IMR-90 (cell line): ENCODE data around the gene WDR90. TPM values are rescaled to one million over a fixed set of nuclear protein-coding genes. Genes with fewer than 3 reads are reported as not detected.
A peak's percentile ranks its signal among the peaks of the same experiment; 100 is the strongest.

Experiments
- ATAC-seq: fragments of 200-7000 bp; cut with Tn5 transposase; 2 replicates; pipeline ENCODE4 v1.9.1; 2020; ENCODE audit warnings: low read depth, mild to moderate bottlenecking, moderate library complexity
- BruUV-seq: library from RNA; stranded (reverse); fragments of 400-500 nt; replicated peaks from 2 replicates; lab custom pipeline; 2021; lab: Mats Ljungman, UMichigan
- CTCF ChIA-PET: fragments of 300-600 bp; formaldehyde crosslinking; extraction: SDS; loops from one replicate; lab custom pipeline; 2021; ENCODE audit warnings: antibody characterized with exemption; lab: Yijun Ruan, JAX
- POLR2A ChIA-PET: fragments of 300-600 bp; sonication (Branson Sonifier 250); formaldehyde crosslinking; loops from one replicate; lab custom pipeline; 2022; ENCODE audit warnings: antibody characterized with exemption; ENCODE audit not compliant: unreplicated experiment; lab: Charles Lee
- DNase-seq: peaks from one replicate; pipeline ENCODE4 v3.0.0; 2013
- H2AFZ ChIP-seq: replicated peaks from 2 replicates; pipeline ENCODE3; 2013; ENCODE audit warnings: low read length, mild to moderate bottlenecking; ENCODE audit not compliant: poor library complexity
- H2AK5ac ChIP-seq: 2 replicates; pipeline ENCODE4 v1.6.1; 2013; ENCODE audit warnings: low read depth, low read length, inconsistent platforms
- H2AK9ac ChIP-seq: replicated peaks from 2 replicates; pipeline ENCODE3; 2013; ENCODE audit warnings: mild to moderate bottlenecking, low read depth, low read length, moderate library complexity; ENCODE audit not compliant: poor library complexity
- H2BK120ac ChIP-seq: 2 replicates; pipeline ENCODE4 v1.6.1; 2013; ENCODE audit warnings: low read depth, low read length, inconsistent platforms
- H2BK15ac ChIP-seq: 3 replicates; pipeline ENCODE4 v1.6.1; 2013; ENCODE audit warnings: low read depth, low read length, inconsistent platforms
- H2BK20ac ChIP-seq: 2 replicates; pipeline ENCODE4 v1.6.1; 2013; ENCODE audit warnings: low read depth, mild to moderate bottlenecking, inconsistent platforms, low read length, moderate library complexity
- H2BK5ac ChIP-seq: 2 replicates; pipeline ENCODE4 v1.6.1; 2013; ENCODE audit warnings: mild to moderate bottlenecking, low read depth, low read length, inconsistent platforms; ENCODE audit not compliant: poor library complexity, severe bottlenecking
- H3K14ac ChIP-seq: replicated peaks from 2 replicates; pipeline ENCODE4 v1.6.1; 2013; ENCODE audit warnings: low read depth, low read length, inconsistent platforms
- H3K18ac ChIP-seq: 2 replicates; pipeline ENCODE4 v1.6.1; 2013; ENCODE audit warnings: low read depth, low read length, control low read depth
- H3K23ac ChIP-seq: 2 replicates; pipeline ENCODE4 v1.6.1; 2013; ENCODE audit warnings: low read depth, low read length, inconsistent platforms
- H3K27ac ChIP-seq: 2 replicates; pipeline ENCODE4 v1.5.1; 2013; ENCODE audit warnings: mild to moderate bottlenecking, control low read depth, low read length; ENCODE audit not compliant: insufficient read depth
- H3K27me3 ChIP-seq: 2 replicates; pipeline ENCODE4 v1.6.1; 2013; ENCODE audit warnings: low read length; ENCODE audit not compliant: control insufficient read depth, insufficient read depth
- H3K36me3 ChIP-seq: 2 replicates; pipeline ENCODE4 v1.6.1; 2013; ENCODE audit warnings: low read length, mixed read lengths; ENCODE audit not compliant: control insufficient read depth, insufficient read depth
- H3K4ac ChIP-seq: 2 replicates; pipeline ENCODE4 v1.6.1; 2013; ENCODE audit warnings: low read depth, low read length, inconsistent platforms
- H3K4me1 ChIP-seq: 2 replicates; pipeline ENCODE4 v1.6.1; 2013; ENCODE audit warnings: low read length, mixed read lengths; ENCODE audit not compliant: control insufficient read depth, insufficient read depth
- H3K4me2 ChIP-seq: 2 replicates; pipeline ENCODE4 v1.6.1; 2013; ENCODE audit warnings: low read depth, mild to moderate bottlenecking, control low read depth, low read length, moderate library complexity
- H3K4me3 ChIP-seq: 2 replicates; pipeline ENCODE4 v1.5.1; 2013; ENCODE audit warnings: low read depth, mild to moderate bottlenecking, control low read depth, low read length, moderate library complexity; ENCODE audit not compliant: insufficient read depth
- H3K56ac ChIP-seq: 2 replicates; pipeline ENCODE4 v1.6.1; 2013; ENCODE audit warnings: low read length, inconsistent platforms; ENCODE audit not compliant: insufficient read depth; ENCODE audit errors: extremely low read depth
- H3K79me1 ChIP-seq, 2 experiments: 2 replicates each; pipeline ENCODE4 v1.6.1; 2013; ENCODE audit warnings: low read length in 2 of 2, inconsistent platforms in 1 of 2, low read depth in 1 of 2
- H3K9ac ChIP-seq: 2 replicates; pipeline ENCODE4 v1.6.1; 2013; ENCODE audit warnings: low read depth, low read length, control low read depth
- H3K9me1 ChIP-seq: 2 replicates; pipeline ENCODE4 v1.6.1; 2013; ENCODE audit warnings: low read length, inconsistent platforms; ENCODE audit not compliant: insufficient read depth
- H3K9me3 ChIP-seq: 2 replicates; pipeline ENCODE4 v1.6.1; 2013; ENCODE audit warnings: low read length; ENCODE audit not compliant: control insufficient read depth, insufficient read depth
- H4K20me1 ChIP-seq: 2 replicates; pipeline ENCODE4 v1.6.1; 2013; ENCODE audit warnings: low read length, inconsistent platforms; ENCODE audit not compliant: insufficient read depth
- H4K5ac ChIP-seq: 2 replicates; pipeline ENCODE4 v1.6.1; 2013; ENCODE audit warnings: mild to moderate bottlenecking, low read depth, low read length, control low read depth
- H4K8ac ChIP-seq, 2 experiments: 2 replicates each; pipeline ENCODE4 v1.6.1; 2013; ENCODE audit warnings: low read depth in 2 of 2, low read length in 2 of 2, control low read depth in 1 of 2, inconsistent platforms in 1 of 2
- H4K91ac ChIP-seq: 2 replicates; pipeline ENCODE4 v1.6.1; 2013; ENCODE audit warnings: low read depth, low read length, inconsistent platforms; ENCODE audit not compliant: insufficient read depth
- BHLHE40 ChIP-seq: fragments of 150-350 bp; IDR thresholded peaks from 2 replicates; pipeline ENCODE4 v1.6.1; 2016; ENCODE audit warnings: mild to moderate bottlenecking, low read depth, low read length
- CEBPB ChIP-seq: IDR thresholded peaks from 2 replicates; pipeline ENCODE4 v1.6.1; 2012; ENCODE audit warnings: low read depth, low read length, improper control_type of control experiment
- CHD1 ChIP-seq: IDR thresholded peaks from 2 replicates; pipeline ENCODE4 v1.6.1; 2012; ENCODE audit warnings: low read depth, low read length, improper control_type of control experiment
- CTCF ChIP-seq: conservative IDR thresholded peaks from 2 replicates; pipeline ENCODE4 v1.5.1; 2012; ENCODE audit warnings: mild to moderate bottlenecking, low read depth, low read length, improper control_type of control experiment
- ELK1 ChIP-seq: fragments of 150-350 bp; IDR thresholded peaks from 2 replicates; pipeline ENCODE4 v1.6.1; 2016; ENCODE audit warnings: low read depth, mild to moderate bottlenecking, low read length, moderate library complexity, borderline replicate concordance
- FOS ChIP-seq: fragments of 150-350 bp; IDR thresholded peaks from 2 replicates; pipeline ENCODE4 v1.6.1; 2016; ENCODE audit warnings: low read depth, low read length
- MAFK ChIP-seq: IDR thresholded peaks from 2 replicates; pipeline ENCODE4 v1.6.1; 2012; ENCODE audit warnings: low read depth, low read length, improper control_type of control experiment
- MAZ ChIP-seq: IDR thresholded peaks from 2 replicates; pipeline ENCODE4 v1.6.1; 2012; ENCODE audit warnings: low read depth, mild to moderate bottlenecking, low read length, improper control_type of control experiment, moderate library complexity, borderline replicate concordance
- MXI1 ChIP-seq: IDR thresholded peaks from 2 replicates; pipeline ENCODE4 v1.6.1; 2012; ENCODE audit warnings: low read depth, mild to moderate bottlenecking, low read length, moderate library complexity, borderline replicate concordance
- NFE2L2 ChIP-seq: fragments of 150-350 bp; IDR thresholded peaks from 2 replicates; pipeline ENCODE4 v1.6.1; 2016; ENCODE audit warnings: low read depth, mild to moderate bottlenecking, low read length
- POLR2A ChIP-seq: IDR thresholded peaks from 2 replicates; pipeline ENCODE4 v1.6.1; 2012; ENCODE audit warnings: mild to moderate bottlenecking, low read depth, low read length
- RAD21 ChIP-seq: IDR thresholded peaks from 2 replicates; pipeline ENCODE4 v1.6.1; 2012; ENCODE audit warnings: low read length, improper control_type of control experiment
- RCOR1 ChIP-seq: IDR thresholded peaks from 2 replicates; pipeline ENCODE4 v1.6.1; 2012; ENCODE audit warnings: mild to moderate bottlenecking, low read length, improper control_type of control experiment; ENCODE audit not compliant: insufficient replicate concordance
- RFX5 ChIP-seq: IDR thresholded peaks from 2 replicates; pipeline ENCODE4 v1.8.0; 2012; ENCODE audit warnings: low read depth, mild to moderate bottlenecking, low read length, moderate library complexity
- SMC3 ChIP-seq: fragments of 150-350 bp; IDR thresholded peaks from 2 replicates; pipeline ENCODE4 v1.6.1; 2016; ENCODE audit warnings: low read depth, mild to moderate bottlenecking, antibody characterized with exemption, low read length, moderate library complexity
- USF2 ChIP-seq: fragments of 150-350 bp; IDR thresholded peaks from 2 replicates; pipeline ENCODE4 v1.6.1; 2017; ENCODE audit warnings: mild to moderate bottlenecking, antibody characterized with exemption, low read length, low read depth
- WGBS, 2 experiments: methylation state at CpG; one replicate each; pipeline versions ENCODE4 v1.1.5 to v1.1.7; 2013; ENCODE audit warnings: missing lambda C conversion rate in 2 of 2; ENCODE audit not compliant: insufficient read length in 1 of 2; ENCODE audit errors: extremely low coverage in 2 of 2; 5-methylcytosine and 5-hydroxymethylcytosine counted together
- dilution Hi-C: fragments of 300-500 bp; cut with HindIII; formaldehyde crosslinking; loops from one replicate; pipeline ENCODE4 v1.14.3; 2018; ENCODE audit warnings: low sequenced_read_pairs; ENCODE audit not compliant: unreplicated experiment
- in situ Hi-C: fragments of 300-500 bp; cut with MboI; formaldehyde crosslinking; loops from 3 replicates; pipeline ENCODE4 v1.14.3; 2019; ENCODE audit warnings: low sequenced_read_pairs, inconsistent platforms, mixed read lengths
- intact Hi-C: fragments of 100-400 bp; cut with micrococcal nuclease; formaldehyde crosslinking; loops from 2 replicates; pipeline ENCODE4 v1.10.0; 2022
- polyA plus RNA-seq, 3 experiments: library from polyadenylated mRNA; depleted of rRNA; stranded (reverse); fragments of >200 nt; gene quantifications; 2 replicates each; pipeline ENCODE4 v1.2.3, GENCODE V29; 2012; ENCODE audit warnings: low replicate concordance in 1 of 3
- total RNA-seq: library from RNA; depleted of rRNA; stranded (reverse); fragments of >200 nt; gene quantifications from 2 replicates; pipeline ENCODE4 v1.2.3, GENCODE V29; 2012

Gene WDR90
- total and polyA plus RNA-seq, 2 of the 4 experiments (the other 2 are of a cell fraction): 1.4 to 18.7 TPM

GRCh38 chr16:707062-707538 is 57.9 kb downstream of the WDR90 start:
- H2AK9ac ChIP-seq: no peak overlapping the region

More at GRCh38 chr16:707062-707538, 57.9 kb downstream of the WDR90 start:
- H3K36me3 ChIP-seq: no peaks in the 10 kb centered on the region
- dilution Hi-C loops (no loop called here), intact Hi-C loops (no loop called here), in situ Hi-C loops (loop anchor here (25.0 kb wide), 1 partner anchor 355 kb away; the partner anchor contains the start of gene SSTR5)
- H2AFZ ChIP-seq: peak overlapping the region; percentile 23
- BruUV-seq: no TSS peak
- no peak overlapping the region for H3K18ac ChIP-seq
- H3K4me3 ChIP-seq: no peak overlapping the region
- H2BK120ac ChIP-seq: no peak overlapping the region
- DNase-seq: no peak
- TF ChIP-seq CTCF: no peak
- no peak for TF ChIP-seq USF2
- TF ChIP-seq RFX5: no peak
- no peak for TF ChIP-seq POLR2A
- no peak for TF ChIP-seq MXI1
- TF ChIP-seq NFE2L2: no peak
- no peak for TF ChIP-seq SMC3
- no peak for TF ChIP-seq BHLHE40
- TF ChIP-seq RAD21: no peak
- no peak for TF ChIP-seq CEBPB
- TF ChIP-seq MAFK: no peak
- no peak for TF ChIP-seq CHD1
- TF ChIP-seq FOS: no peak
- no peak for TF ChIP-seq RCOR1
- TF ChIP-seq MAZ: no peak
- no peak for TF ChIP-seq ELK1
- no peak overlapping the region for H2BK5ac ChIP-seq
- no peak overlapping the region for H4K5ac ChIP-seq
- no peak overlapping the region for H2BK15ac ChIP-seq
- H3K14ac ChIP-seq: no peak overlapping the region
- H2BK20ac ChIP-seq: no peak overlapping the region
- H3K9me1 ChIP-seq: no peaks in the 10 kb centered on the region
- H3K4ac ChIP-seq: no peak overlapping the region
- H3K79me1 ChIP-seq: no peaks in the 10 kb centered on the region
- peaks cover 52% of the 10 kb centered on the region for H3K27me3 ChIP-seq
- no peak overlapping the region for H3K9ac ChIP-seq
- no peaks in the 10 kb centered on the region for H3K9me3 ChIP-seq
- H3K4me2 ChIP-seq: no peak overlapping the region
- H4K8ac ChIP-seq: no peak overlapping the region
- no peak overlapping the region for H3K23ac ChIP-seq
- no peak overlapping the region for H3K27ac ChIP-seq
- WGBS, 2 experiments: 37% methylated on average over 9 of the region's 14 CpGs; no CpG with 5 or more reads in 1 of the 2 experiments
- no peak overlapping the region for H4K91ac ChIP-seq
- H3K56ac ChIP-seq: no peak overlapping the region
- no peak for ATAC-seq
- POLR2A ChIA-PET: no interaction called here
- H2AK5ac ChIP-seq: no peak overlapping the region
- CTCF ChIA-PET: no interaction called here
- peaks cover 18% of the 10 kb centered on the region; the same call in 1 of the 2 replicates for H4K20me1 ChIP-seq
- H3K4me1 ChIP-seq: peaks cover 5% of the 10 kb centered on the region; the same call in 1 of the 2 replicates
